Measurements from ENCODE around the gene CEP41. TPM values are rescaled to one million over a fixed set of nuclear protein-coding genes. Genes with fewer than 3 reads are reported as not detected.
"Not testable (repeated sequence)": the region's sequence is repeated elsewhere in the genome, so short reads cannot be mapped to it uniquely, and the experiment has no call there.

CEP41 gene
- polyA plus RNA-seq, 1 donor (not counting 4 experiments of a cell fraction or from before 2014, with no cell fraction given), result 13.4 TPM

GRCh38 chr7:130454959-130455358 is 14.1 kb upstream of the CEP41 start:
- H3K27me3 ChIP-seq (ENCODE audit: control insufficient read depth, extremely low read depth, insufficient read depth, low read length), result peaks cover 4% of the 10 kb centered on the region
- FAIRE-seq (no peak), DNase-seq (ENCODE audit: low read depth, low spot score) (no peak)
- H3K9ac ChIP-seq (ENCODE audit: control insufficient read depth, extremely low read depth, insufficient read depth, low read length), result no peak overlapping the region
- no peaks in the 10 kb centered on the region for H4K20me1 ChIP-seq (ENCODE audit: control insufficient read depth, extremely low read depth, insufficient read depth, low read length)
- no peaks in the 10 kb centered on the region for H3K9me3 ChIP-seq (ENCODE audit: control insufficient read depth, low read depth, low read length)
- H3K4me1 ChIP-seq (ENCODE audit: control insufficient read depth, extremely low read depth, insufficient read depth, low read length), result no peaks in the 10 kb centered on the region
- H3K79me2 ChIP-seq (ENCODE audit: control insufficient read depth, insufficient read depth, low read length), result no peaks in the 10 kb centered on the region
- no peak overlapping the region for H3K4me3 ChIP-seq (ENCODE audit: control insufficient read depth in 2 of 3, extremely low read depth in 1 of 3, insufficient read depth in 2 of 3, low read depth in 1 of 3, low read length in 3 of 3)
- no peaks in the 10 kb centered on the region for H3K9me1 ChIP-seq (ENCODE audit: control insufficient read depth, extremely low read depth, insufficient read depth, low read length)
- H3K36me3 ChIP-seq (ENCODE audit: control insufficient read depth in 2 of 2, extremely low read depth in 1 of 2, insufficient read depth in 2 of 2, low read length in 2 of 2), result no peaks in the 10 kb centered on the region
- dilution Hi-C loops (cut with MboI; ENCODE audit: extremely low pct_ligation_motif_present, low sequenced_read_pairs), result no loop called here
- H2AFZ ChIP-seq (ENCODE audit: control insufficient read depth, low read length), result no peak overlapping the region
- TF ChIP-seq CTCF (optimal IDR thresholded peaks at IDR 0.05 in 1 of 3, IDR thresholded peaks at IDR 0.05 in 1 of 3, conservative IDR thresholded peaks at IDR 0.05 in 1 of 3; ENCODE audit: extremely low read depth in 1 of 3, insufficient read depth in 2 of 3, low read length in 3 of 3), result no peak
- no peak for TF ChIP-seq EZH2 (IDR thresholded peaks at IDR 0.05; ENCODE audit: low read length)
- H3K4me2 ChIP-seq (ENCODE audit: control insufficient read depth, extremely low read depth, insufficient read depth, low read depth, low read length), result no peak overlapping the region
- H3K27ac ChIP-seq (ENCODE audit: control insufficient read depth, insufficient read depth, low read length), result no peak overlapping the region

GRCh38 chr7:130452951-130453350 is 12.1 kb upstream of the CEP41 start:
- no peak overlapping the region for H3K4me3 ChIP-seq (ENCODE audit: control insufficient read depth in 2 of 3, extremely low read depth in 1 of 3, insufficient read depth in 2 of 3, low read depth in 1 of 3, low read length in 3 of 3)
- no peaks in the 10 kb centered on the region for H3K27me3 ChIP-seq (ENCODE audit: control insufficient read depth, extremely low read depth, insufficient read depth, low read length)
- TF ChIP-seq CTCF (optimal IDR thresholded peaks at IDR 0.05 in 1 of 3, IDR thresholded peaks at IDR 0.05 in 1 of 3, conservative IDR thresholded peaks at IDR 0.05 in 1 of 3; ENCODE audit: extremely low read depth in 1 of 3, insufficient read depth in 2 of 3, low read length in 3 of 3), result no peak
- TF ChIP-seq EZH2 (IDR thresholded peaks at IDR 0.05; ENCODE audit: low read length), result no peak
- no peak overlapping the region for H2AFZ ChIP-seq (ENCODE audit: control insufficient read depth, low read length)
- H3K79me2 ChIP-seq (ENCODE audit: control insufficient read depth, insufficient read depth, low read length), result no peaks in the 10 kb centered on the region
- DNase-seq (ENCODE audit: low read depth, low spot score) (no peak), FAIRE-seq (no peak)
- H4K20me1 ChIP-seq (ENCODE audit: control insufficient read depth, extremely low read depth, insufficient read depth, low read length), result no peaks in the 10 kb centered on the region
- no peaks in the 10 kb centered on the region for H3K9me1 ChIP-seq (ENCODE audit: control insufficient read depth, extremely low read depth, insufficient read depth, low read length)
- no peaks in the 10 kb centered on the region for H3K4me1 ChIP-seq (ENCODE audit: control insufficient read depth, extremely low read depth, insufficient read depth, low read length)
- H3K9ac ChIP-seq (ENCODE audit: control insufficient read depth, extremely low read depth, insufficient read depth, low read length), result no peak overlapping the region
- no peaks in the 10 kb centered on the region for H3K36me3 ChIP-seq (ENCODE audit: control insufficient read depth in 2 of 2, extremely low read depth in 1 of 2, insufficient read depth in 2 of 2, low read length in 2 of 2)
- dilution Hi-C loops (cut with MboI; ENCODE audit: extremely low pct_ligation_motif_present, low sequenced_read_pairs), result no loop called here
- H3K9me3 ChIP-seq (ENCODE audit: control insufficient read depth, low read depth, low read length), result no peaks in the 10 kb centered on the region
- H3K27ac ChIP-seq (ENCODE audit: control insufficient read depth, insufficient read depth, low read length), result no peak overlapping the region
- H3K4me2 ChIP-seq (ENCODE audit: control insufficient read depth, extremely low read depth, insufficient read depth, low read depth, low read length), result no peak overlapping the region

- H3K4me3 ChIP-seq (ENCODE audit: control insufficient read depth in 2 of 3, extremely low read depth in 1 of 3, insufficient read depth in 2 of 3, low read depth in 1 of 3, low read length in 3 of 3); H3K9ac ChIP-seq (ENCODE audit: control insufficient read depth, extremely low read depth, insufficient read depth, low read length); H3K4me2 ChIP-seq (ENCODE audit: control insufficient read depth, extremely low read depth, insufficient read depth, low read depth, low read length); dilution Hi-C loops (cut with MboI; ENCODE audit: extremely low pct_ligation_motif_present, low sequenced_read_pairs); H4K20me1 ChIP-seq (ENCODE audit: control insufficient read depth, extremely low read depth, insufficient read depth, low read length); H2AFZ ChIP-seq (ENCODE audit: control insufficient read depth, low read length); H3K27me3 ChIP-seq (ENCODE audit: control insufficient read depth, extremely low read depth, insufficient read depth, low read length); H3K27ac ChIP-seq (ENCODE audit: control insufficient read depth, insufficient read depth, low read length); H3K9me3 ChIP-seq (ENCODE audit: control insufficient read depth, low read depth, low read length); H3K36me3 ChIP-seq (ENCODE audit: control insufficient read depth in 2 of 2, extremely low read depth in 1 of 2, insufficient read depth in 2 of 2, low read length in 2 of 2); FAIRE-seq; H3K9me1 ChIP-seq (ENCODE audit: control insufficient read depth, extremely low read depth, insufficient read depth, low read length); DNase-seq (ENCODE audit: low read depth, low spot score); H3K4me1 ChIP-seq (ENCODE audit: control insufficient read depth, extremely low read depth, insufficient read depth, low read length); H3K79me2 ChIP-seq (ENCODE audit: control insufficient read depth, insufficient read depth, low read length): not testable (repeated sequence)
Measured at GRCh38 chr7:130451344-130451743, 10.5 kb upstream of the CEP41 start.
